ENCODE results near the gene TWIST2.

Gene TWIST2

GRCh38 chr2:238892796-238893195, 44.9 kb downstream of the TWIST2 start:
- DNase-seq, result no peak

DNA sequence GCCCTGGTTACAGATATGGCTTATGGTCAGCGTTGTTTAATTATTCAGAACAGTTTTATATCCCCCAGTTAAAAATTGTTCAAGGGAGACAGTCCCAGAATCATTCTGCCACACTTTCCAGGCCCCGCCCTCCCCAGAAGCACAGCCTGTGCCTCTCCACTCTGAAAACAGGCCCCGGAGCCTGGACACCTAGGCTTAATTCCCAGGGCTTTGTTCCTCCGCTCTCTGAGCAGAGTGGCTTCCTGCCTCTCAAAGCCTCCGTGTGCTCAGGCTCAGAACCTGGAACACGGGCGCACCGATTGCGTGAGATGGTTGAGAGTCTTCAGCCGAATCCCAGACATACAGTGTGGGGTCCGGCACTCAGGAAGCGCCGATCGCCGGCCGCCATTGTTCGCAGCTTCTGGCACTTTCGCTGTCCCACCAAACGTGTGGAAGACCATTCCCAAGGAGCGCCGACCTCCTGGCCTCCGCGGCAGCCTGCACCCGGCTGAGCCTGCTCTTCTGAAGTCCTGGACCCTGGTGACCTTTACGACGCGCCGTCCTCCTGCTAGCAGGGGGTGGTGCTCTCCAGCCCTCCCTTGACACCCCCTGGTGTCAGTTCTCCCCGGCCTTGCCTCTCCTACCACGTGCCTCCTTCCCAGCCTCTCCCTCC, 45.6 kb downstream of the TWIST2 start:
- DNase-seq, result no peak

DNA sequence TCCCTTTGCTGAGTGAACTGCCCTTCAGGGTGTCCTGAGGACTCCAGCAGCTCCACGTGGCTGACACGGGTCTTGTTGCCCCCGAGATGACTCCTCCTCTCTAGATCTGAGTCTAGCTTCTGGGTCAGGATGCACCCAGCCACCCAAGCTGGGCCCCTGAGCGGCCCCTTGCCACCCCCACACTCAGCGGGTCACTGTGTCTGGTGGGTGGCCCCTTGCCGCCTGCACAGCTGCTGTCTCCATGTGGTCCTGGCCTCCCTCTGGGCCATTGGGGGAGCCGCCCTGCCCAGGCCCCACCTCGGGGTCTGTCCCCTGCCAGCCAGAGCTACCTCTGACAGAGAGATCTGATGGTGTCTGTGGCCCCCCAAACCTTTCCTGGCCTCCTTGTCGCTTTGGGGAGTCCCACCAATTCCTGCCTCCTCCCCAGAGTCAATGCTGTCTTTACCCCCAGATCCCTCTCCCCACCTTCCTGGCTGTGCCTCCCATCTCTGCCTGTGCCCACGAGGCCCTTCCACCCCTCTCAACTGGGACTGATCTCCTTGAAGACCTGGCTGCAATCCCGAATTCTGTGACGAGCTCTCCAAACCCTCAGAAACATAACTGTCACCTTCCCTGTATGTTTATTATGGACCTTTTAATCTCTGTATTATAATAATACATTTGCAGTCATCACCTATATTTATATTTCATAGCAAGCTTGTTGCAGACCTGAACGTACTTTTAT, 46.5 kb downstream of the TWIST2 start:
- DNase-seq, result no peak

- DNase-seq, result no peak
These were observed 47.0 kb downstream of the TWIST2 start for GRCh38 chr2:238894950-238895298.

DNA sequence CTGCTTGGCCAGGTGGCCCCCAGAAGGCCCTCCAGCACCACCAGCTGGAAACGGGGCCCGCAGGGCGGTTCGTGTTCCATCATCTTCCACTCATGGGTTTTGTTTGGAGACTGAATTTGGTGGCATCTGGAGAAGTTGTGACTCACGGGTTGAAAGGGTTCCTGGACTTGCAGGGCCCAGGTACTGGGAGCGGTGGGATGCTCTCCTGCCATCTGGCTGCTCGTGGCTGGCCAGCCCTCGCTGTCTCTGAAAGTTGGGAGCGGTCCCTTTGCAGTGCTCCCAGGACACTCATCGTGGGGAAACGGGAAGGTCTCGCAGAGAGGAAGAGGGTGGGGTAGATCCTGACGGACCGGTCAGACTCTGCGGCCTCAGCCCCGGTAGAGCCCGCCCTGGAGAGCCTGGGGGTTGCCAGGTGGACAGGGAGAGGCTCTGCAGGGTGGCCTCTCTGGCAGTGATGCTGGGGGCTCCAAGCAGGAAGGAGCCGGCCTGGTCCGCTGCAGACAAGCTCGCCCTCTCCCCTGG, 47.5 kb downstream of the TWIST2 start:
- no peak for DNase-seq

DNA sequence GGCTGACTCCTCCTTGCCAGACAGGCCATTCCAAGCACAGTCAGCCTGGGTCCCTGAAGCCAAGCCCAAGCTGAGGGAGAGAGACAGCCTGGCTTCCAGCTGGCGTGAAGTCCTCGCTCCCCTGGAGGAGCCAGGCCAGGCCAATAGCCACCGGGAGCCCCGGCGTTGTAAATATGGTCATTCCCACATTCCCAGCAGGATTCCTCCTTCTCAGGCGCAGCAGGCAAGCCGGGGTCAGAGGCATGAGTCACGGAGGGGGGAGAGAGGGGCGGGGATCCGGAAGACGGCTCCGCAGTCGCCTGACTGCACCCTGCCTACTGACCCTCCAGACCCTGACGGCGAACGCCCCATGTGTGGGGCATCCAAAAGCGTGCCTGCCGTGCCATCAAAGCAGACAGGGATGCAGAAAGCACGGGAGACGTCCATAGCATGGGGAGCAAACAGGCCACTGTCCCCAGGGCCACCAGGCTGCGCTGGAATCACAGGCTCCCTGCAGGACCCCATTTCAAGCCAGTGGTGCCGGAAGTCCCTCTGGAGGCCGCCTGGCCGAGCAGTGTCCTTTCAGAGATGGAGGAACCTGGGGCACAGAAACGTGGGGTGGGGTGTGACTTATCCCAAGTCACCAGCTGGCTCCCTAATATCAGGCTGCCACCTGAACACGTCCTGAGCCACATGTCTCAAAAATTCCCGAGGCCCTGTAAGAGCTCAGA, 48.2 kb downstream of the TWIST2 start:
- DNase-seq, result no peak

GRCh38 chr2:238896641-238897040, 48.8 kb downstream of the TWIST2 start:
- no peak for DNase-seq

DNA sequence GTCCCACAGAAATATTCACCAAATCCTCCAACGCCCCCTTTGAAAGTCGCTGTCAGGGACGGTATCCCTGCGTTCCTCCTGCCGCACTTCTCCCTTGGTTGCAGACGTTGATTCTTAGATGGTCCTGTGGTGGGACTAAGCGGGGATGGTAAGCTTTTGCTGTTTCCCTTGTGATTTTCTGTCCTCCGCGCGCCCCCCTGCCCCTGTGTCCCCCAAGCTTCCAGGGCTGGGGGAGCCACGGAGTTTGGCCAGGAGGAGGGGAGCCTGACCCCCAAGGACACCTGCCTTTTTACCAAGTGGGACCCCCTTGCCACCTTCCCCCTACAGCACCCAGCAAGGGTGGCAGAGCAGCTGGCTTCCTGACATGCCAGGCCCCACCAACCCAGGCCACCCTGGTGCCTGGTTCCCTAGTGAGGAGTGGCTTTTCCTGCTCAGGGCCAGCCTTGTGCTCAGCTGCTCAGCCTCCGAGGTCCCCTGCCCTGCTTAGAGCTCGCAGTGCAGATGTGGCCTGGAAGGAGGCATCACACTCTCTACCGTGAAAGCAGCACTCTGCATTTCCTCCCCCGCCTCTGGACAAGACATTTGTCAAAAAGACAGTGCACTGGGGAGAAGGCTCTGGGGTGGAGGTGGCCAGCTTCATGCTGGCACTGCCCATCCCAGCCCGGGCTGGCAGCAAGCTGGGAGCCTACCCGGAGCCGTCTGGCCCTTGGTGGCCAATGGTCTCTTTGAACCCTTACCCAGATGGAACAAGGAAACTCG, 49.4 kb downstream of the TWIST2 start:
- DNase-seq, result no peak

- DNase-seq, result no peak
These were observed 50.0 kb downstream of the TWIST2 start for GRCh38 chr2:238897911-238898311.

DNA sequence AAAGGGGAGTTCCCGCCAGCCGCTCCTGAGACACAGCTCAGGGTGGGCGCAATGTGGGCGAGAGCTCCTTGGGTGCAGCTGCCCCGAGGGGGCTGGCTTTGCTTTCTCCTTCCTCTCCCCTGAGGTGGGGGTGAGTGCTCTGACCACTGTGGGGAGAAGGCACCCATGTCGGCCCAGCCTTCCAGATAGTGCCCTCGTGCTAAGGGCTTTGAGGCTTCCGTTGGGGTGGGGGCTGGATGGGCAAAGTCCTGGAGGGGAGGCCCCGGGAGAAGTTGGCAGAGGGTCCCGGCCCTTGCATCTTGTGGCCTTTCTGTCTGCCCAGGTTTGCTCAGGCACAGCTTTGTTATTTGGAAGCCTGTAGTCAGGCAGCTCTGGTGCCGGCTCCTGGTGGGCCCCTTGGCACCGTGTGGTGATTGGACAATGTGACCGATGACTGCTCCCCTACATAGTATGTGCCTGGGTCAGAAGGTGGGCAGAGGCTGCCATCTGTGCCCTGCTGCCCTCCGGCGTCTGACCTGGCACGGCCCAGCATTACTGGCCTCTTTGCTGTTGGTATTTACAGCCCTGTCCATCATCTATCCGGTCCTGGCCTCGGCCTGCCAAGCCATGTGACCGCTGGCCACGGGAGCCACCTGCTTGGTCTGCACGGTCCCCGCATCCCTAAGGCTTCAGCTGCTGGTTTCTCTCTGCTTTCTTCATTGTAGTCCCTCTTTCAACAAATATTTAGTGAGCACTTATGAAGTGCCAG, 50.8 kb downstream of the TWIST2 start:
- no peak for DNase-seq

- no peak for DNase-seq
These were observed 51.5 kb downstream of the TWIST2 start for GRCh38 chr2:238899386-238899785.

DNA sequence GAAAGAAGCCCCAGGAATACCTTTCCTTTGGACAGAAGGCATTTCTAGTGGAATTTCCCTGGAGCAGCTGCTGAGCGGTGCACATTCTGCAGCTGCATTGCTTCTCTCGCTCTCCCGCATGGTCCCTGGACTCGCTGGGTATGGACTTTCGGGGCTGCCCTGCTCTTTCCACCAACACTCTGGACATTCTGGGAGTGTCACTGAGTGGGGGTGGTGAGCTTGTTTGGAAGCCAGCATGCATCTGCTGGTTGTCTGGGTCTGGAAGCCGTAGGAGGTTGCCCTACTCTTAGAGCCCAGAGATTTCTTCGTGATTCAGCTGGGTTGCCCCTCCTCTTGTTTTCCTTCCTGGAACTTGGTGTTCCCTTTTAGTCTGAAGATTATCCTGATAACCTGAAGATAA, 52.6 kb downstream of the TWIST2 start:
- DNase-seq, result no peak

DNA sequence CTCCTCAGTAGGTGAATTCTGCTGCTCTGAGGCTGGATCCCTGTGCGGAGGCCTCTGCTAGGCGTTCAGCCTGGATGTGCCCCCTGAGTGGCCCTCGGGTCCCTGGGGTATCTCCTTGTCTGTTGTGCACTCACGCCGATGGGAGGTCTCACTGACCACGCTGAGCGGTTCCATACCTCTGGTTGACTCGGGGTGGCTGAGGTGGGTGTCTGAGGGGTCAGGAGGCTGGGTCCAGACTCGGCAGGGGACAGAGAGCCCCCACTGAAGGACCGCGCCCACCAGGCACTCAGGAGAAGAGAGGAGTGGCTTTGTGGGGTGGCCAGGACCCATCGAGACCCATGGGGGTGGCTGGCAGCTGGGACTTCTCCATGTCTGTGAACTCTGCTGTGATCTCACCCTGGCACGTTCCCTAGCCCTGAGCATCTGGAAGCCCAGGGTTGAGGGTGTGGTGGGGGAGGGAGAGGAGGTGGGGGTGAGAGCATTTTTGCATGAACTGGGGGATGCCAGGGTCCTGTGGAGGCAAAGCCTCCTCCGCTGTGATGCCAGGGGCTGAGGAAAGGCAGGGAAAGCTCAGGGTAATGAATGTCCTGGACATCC, 53.7 kb downstream of the TWIST2 start:
- no peak for DNase-seq

GRCh38 chr2:238902285-238902684, 54.4 kb downstream of the TWIST2 start:
- DNase-seq, result no peak

DNA sequence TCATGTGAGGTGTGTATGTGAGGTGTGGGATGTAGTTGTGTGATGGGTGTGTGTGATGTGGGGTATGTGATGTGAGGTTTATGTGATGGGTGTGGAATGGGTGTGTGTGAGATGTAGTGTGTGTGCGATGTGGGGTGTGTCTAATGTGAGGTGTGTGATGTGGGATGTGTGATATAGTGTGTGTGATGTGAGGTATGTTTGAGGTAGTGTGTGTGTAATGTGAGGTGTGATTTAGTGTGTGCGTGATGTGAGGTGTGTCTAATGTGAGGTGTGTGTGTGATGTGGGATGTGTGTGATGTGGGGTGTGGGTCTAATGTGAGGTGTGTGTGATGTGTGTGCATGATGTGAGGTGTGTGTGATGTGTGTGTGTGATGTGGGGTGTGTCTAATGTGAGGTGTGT, 55.3 kb downstream of the TWIST2 start:
- DNase-seq, result no peak

DNA sequence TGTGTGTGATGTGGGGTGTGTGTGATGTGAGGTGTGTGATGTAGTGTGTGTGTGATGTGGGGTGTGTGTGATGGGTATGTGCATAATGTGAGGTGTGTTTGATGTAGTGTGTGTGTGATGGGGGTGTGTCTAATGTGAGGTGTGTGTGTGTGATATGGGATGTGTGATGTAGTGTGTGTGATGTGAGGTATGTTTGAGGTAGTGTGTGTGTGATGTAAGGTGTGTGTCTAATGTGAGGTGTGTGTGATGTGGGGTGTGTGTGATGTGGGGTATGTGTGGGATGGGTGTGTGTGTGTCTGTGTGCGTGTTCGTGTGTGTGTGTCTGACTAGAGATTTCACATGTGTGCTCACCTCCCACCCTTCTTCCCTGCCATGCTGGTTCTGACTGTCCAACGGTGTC, 56.3 kb downstream of the TWIST2 start:
- DNase-seq, result no peak

DNA sequence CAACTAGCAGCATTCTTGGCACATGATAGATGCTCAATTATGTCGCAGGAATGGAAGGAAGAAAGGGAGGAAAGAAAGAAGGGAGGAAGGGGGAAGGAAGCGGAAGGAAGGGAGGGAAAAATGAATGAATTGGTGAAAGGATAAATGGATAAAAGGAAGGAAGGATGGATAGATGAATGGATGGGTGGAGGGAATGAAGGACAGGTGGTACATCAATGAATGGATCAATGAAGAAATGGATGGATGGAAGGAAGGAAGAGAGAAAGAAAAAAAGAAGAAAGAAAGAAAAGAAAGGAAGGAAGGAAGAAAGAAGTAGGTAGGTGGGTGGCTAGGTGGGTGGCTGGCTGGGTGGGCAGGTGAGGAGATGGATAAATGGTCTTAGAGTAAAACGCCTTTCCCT, 56.8 kb downstream of the TWIST2 start:
- DNase-seq, result no peak

GRCh38 chr2:238905224-238905623, 57.3 kb downstream of the TWIST2 start:
- no peak for DNase-seq

DNA sequence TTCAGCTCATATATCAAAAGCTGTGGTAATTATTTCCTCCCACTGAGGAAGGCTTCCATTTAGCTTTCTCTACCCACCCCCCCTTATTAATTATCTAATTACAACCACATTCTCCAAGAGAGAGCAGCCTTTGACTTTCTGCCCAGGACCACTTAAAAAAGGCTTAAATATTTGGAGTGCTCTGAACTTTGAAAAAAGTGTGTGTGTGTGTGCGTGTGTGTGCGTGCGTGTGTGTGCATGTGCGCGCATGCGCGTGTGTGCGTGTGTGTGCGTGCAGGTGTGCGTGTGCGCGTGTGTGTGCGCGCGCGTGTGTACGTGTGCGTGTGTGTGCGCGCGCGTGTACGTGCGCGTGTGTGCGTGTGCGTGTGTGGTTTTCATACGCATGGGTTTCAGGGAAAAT, 57.8 kb downstream of the TWIST2 start:
- no peak for DNase-seq

DNA sequence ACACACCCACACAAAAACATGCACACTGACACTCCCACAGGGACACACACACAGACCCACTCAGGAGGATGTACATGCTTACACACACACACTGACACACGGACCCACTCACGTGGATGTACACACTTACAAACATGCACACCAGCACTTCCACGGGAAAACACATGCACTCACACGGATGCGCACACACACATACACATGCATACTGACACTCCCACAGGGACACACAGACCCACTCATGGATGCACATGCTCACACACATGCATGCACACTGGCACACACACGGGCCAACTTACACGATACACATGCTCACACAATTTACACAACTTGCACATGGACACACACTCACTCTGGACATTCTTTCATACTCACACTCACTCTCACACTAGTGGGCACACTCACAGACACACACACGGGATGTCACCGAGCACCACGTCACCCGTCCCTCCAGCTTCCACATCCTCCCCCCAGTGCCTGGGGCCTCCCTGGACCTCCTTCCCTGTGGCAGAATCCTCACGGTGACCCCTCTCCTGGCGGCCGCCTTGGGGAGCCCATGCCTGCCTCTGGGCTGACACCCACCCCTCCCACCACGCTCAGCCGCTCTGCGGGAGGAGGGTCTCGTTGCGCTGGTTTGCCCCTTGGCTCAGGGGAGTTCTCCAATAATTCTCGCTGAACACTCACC, 58.5 kb downstream of the TWIST2 start:
- DNase-seq, result no peak

Data from inflammatory macrophage (primary cell).